ENCODE data around the gene CLEC4E.
"Not testable (repeated sequence)": the region's sequence is repeated elsewhere in the genome, so short reads cannot be mapped to it uniquely, and the experiment has no call there.

Gene CLEC4E, protein sequence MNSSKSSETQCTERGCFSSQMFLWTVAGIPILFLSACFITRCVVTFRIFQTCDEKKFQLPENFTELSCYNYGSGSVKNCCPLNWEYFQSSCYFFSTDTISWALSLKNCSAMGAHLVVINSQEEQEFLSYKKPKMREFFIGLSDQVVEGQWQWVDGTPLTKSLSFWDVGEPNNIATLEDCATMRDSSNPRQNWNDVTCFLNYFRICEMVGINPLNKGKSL

DNA sequence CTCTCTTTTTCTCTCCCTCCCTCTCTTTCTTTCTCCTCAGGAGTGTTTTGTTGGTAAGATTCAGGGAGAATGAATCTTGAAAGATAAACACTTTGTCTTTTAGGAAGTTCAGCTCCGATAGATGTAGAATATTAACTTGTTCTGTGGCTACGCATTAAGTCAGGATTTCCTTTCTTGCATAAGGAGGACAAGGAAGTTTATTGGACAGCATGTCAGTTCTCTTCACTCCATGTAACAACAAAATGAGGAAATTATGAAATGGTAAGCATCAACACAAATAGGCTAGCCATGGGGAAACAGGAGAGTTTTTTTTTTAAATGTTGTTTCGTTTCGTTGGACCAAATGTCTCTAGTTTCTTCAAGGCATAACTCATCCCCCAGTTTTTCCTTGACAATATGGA, at the start of gene CLEC4E:
TSS of gene CLEC4E (minus strand) at position 75 of the 400 bp plus-strand sequence. CDS start 108 bp downstream, outside the sequence.
- DNase-seq (ENCODE audit: low read depth in 2 of 2): not testable (repeated sequence)

DNA sequence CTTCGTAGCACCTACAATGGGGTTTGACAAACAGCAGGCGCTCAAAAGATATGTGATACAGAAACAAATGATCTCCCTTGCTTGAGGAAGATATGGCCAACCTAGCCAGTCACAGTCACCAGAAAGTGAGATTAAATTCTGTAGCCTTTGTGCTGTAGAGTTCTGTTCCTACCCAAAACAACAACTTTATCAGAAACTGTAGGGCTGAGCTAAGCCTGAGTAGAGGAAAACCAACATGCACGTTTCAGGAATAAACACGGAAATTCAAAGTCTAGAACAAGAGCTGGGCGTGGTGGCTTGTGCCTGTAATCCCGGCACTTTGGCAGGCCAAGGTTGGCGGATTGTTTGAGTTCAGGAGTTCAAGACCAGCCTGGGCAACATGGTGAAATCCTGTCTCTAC, 49.0 kb upstream of the CLEC4E start:
- DNase-seq (ENCODE audit: low read depth in 2 of 2): no peak

DNA sequence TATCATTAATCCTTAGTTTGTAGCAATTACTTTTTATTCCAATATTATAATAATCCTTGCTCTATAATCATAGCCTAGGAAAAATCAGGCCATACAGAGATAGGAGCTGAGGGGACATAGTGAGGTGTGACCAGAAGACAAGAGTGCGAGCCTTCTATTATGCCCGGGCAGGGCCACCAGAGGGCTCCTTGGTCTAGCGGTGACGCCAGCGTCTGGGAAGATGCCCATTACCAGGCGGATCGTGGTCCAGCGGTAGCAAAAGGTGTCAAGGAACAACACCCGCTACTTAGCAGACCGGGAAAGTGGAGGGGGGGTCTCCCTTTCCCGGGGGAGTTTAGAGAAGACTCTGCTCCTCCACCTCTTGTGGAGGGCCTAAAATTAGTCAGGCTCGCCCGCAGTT, 43.8 kb upstream of the CLEC4E start:
- not testable (repeated sequence) for DNase-seq (ENCODE audit: low read depth in 2 of 2)

DNA sequence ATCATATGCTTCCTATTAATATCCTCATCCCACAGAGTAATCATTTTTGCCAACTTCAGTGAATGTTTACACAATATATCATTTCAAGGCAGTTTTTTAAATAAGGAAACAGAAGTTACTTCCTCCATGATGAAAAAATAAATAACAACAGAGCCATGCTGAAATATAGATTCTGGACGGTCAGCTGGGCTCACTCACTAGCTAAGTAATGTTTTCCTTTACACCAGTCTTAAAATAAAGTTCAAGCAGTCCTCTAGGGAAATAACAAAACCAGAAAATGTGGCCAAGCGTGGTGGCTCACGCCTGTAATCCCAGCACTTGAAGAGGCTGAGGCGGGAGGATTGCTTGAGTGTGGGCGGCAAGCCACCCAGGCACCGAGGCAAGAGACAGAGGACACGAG, 43.3 kb upstream of the CLEC4E start:
- DNase-seq (ENCODE audit: low read depth in 2 of 2): no peak

DNA sequence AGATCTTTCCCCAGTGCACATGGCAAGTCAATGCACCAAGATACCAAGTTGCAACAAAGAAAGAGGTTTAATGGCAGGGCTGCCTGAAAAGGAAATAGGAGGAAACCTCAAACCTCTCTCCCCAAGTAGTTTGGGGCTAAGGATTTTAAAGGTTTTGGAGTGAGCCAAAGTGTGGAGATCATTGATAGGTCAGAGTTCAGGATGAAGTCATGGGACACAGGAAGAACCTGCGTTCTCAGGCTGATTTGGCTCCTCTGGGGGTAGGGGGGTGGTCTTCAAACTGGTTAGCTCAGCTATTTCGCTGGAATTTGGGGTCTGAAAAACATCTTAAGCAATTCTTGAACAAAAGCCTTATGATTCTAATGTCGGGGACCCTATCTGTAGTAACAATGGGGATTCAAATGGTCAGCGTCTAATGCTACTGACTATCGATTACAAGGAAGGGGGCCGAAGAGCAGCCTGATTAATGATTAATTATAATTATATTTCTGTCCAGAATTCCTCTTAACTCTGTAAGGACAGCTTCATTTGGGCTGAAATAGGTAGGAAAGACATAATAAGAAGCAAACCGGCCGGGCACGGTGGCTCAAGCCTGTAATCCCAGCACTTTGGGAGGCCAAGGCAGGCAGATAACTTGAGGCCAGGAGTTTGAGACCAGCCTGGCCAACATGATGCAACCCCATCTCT, 40.5 kb upstream of the CLEC4E start:
- no peak for DNase-seq (ENCODE audit: low read depth in 2 of 2)

DNA sequence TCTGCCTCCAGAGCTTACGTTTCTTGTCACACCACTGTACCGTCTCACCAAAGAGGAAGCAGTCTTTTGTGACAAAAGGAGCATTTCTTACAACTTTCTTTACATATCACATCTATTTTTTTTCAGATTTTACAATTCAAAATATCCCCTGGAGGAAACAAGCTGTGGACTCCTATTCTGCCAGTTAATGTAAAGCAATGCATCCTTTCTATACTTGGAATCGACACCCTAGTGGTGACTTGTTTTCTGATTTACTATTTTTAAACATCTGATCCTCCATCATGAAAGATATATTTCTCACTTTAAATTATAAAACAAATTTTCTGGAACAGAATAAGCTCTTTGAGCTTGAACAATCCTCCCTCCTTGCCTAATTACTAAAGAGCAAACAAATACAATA, 37.2 kb upstream of the CLEC4E start:
- DNase-seq (ENCODE audit: low read depth in 2 of 2): no peak

DNA sequence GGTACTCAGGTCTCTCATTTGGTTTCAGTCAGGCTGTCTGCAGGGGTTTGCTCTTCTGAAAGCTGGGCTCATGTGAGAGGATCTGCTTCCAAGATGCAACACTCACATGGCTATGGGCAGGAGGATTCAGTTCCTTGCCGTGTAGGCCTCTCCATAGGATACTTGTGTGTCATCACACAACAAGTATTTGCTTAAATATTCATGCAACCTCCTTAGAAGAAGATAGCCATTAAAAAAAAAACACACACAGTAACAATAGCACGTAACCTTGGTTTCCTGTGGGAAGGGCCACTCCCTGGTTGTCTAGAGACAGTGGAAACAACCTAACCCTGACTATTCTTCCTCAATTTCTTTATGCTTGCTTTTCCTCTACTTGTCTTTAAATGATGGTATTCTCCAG, 31.8 kb upstream of the CLEC4E start:
- no peak for DNase-seq (ENCODE audit: low read depth in 2 of 2)

DNA sequence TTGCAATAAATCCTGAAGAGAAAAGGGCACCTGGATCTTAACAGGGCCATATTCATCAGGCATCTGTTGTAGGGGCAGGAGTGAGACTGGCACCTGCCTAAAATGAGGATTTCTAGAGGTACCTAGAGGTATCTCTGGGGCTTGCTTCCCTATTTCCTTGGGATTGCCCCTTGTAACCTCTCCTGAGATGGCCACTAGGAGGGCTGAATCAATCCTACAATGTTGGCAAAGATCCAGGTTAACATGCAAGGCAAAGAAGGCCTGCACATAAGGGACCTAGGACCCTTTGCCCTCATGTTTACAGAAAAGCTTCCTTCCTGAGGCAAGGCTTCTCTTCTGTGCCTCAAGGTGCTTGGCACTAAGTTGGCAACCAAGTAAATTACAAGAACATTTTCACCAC, 25.8 kb upstream of the CLEC4E start:
- DNase-seq (ENCODE audit: low read depth in 2 of 2): no peak

DNA sequence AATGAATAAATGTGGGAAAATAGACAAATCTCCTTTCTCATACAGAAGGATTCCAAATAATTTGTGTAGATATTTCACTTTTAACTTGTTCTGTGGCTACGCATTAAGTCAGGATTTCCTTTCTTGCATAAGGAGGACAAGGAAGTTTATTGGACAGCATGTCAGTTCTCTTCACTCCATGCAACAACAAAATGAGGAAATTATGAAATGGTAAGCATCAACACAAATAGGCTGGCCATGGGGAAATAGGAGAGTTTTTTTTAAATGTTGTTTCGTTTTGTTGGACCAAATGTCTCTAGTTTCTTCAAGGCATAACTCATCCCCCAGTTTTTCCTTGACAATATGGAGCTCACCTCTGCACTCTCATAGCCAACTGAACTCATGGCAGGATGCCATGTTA, 25.3 kb upstream of the CLEC4E start:
- not testable (repeated sequence) for DNase-seq (ENCODE audit: low read depth in 2 of 2)

DNA sequence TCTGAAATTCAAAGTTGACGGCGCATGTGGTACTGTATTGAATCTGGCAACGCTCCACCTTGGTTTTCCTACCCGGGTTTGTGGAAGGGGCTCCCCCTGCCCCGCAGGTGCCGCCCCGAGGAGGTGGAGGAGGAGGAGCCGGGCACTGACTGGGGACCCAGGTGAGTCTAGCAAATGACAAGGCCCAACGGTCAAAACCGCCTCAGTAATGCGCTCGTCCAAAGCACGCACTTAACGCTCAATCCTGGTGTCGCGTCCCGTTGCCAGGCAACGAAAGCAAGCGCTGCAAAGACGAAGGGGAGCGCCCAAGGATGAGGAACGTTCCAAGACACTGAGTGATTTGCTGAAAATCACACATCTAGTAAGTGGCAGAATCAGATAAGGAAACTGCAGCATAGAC, 24.0 kb upstream of the CLEC4E start:
- no peak for DNase-seq (ENCODE audit: low read depth in 2 of 2)

DNA sequence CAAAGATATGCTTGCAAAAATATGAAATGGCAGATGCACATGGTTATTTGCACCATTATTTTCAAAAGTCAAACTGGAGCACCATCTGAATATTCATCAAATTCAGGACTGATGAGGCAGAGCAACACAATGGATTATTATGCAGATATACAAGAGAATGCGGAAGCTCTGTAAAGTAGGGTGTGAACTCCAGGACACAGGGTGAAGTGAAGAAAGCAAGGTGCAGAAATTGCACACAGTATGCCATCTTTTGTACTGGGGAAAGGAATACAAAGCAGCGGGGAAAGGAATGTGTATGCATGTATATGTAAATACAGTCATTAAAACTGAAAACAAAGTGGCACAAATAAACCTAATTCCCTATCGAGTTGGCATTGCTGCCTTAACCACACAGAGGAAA, 22.7 kb upstream of the CLEC4E start:
- no peak for DNase-seq (ENCODE audit: low read depth in 2 of 2)

DNA sequence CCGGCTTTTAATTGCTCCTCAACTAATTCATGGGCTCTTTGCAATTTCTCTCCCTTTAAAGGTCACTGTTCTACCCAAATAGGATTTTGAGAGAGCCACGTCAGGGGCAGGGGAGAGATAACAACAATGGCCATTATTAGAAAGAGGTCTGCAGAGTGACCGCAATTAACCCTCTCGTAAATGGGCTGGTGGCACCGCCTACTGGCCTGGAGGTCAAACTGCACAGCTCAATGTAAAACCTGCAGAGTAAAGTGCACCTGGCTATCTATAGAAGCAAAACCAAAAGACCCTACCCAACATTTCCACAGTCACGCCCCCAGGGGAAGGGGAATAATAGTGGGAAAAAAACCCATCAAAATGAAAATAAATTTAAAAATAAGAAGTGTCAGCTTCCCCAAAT, 21.6 kb upstream of the CLEC4E start:
- DNase-seq (ENCODE audit: low read depth in 2 of 2): no peak

DNA sequence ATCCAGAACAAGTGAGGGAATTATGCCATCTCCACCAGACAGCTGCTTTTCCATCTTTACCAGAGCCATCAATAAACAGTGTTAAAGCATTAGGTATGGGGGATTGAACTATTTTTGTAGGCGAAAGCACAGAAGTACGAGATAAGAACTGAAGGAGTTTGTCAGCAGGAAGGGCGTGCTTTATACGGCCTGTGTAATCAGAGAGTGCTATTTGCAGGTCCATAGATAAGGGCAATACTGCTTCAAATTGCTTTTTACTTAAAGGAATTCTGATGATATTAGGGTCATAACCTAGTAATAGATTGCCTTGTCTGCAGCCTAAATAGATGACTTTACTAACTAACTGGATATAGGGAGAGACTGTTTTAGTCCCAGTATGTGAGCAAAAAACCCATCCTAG, 20.3 kb upstream of the CLEC4E start:
- no peak for DNase-seq (ENCODE audit: low read depth in 2 of 2)

DNA sequence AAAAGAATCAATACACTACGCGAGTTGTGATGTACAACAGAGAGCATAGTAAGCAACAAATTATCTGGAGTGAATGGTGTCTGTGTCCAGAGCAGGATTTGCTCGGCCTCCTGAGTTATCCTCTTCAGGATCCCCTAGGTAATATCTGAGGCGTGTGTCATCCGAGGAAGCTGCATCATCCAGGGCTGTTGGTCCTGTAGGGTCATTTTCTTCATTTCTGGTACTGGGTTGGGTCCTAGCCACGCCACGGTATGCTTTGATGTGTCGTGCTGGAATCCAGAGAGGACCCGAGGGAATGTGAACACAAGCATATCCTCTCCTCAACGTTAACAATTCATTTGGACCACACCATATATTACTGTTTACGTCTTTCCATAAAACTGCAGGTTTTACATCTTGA, 19.0 kb upstream of the CLEC4E start:
- no peak for DNase-seq (ENCODE audit: low read depth in 2 of 2)

DNA sequence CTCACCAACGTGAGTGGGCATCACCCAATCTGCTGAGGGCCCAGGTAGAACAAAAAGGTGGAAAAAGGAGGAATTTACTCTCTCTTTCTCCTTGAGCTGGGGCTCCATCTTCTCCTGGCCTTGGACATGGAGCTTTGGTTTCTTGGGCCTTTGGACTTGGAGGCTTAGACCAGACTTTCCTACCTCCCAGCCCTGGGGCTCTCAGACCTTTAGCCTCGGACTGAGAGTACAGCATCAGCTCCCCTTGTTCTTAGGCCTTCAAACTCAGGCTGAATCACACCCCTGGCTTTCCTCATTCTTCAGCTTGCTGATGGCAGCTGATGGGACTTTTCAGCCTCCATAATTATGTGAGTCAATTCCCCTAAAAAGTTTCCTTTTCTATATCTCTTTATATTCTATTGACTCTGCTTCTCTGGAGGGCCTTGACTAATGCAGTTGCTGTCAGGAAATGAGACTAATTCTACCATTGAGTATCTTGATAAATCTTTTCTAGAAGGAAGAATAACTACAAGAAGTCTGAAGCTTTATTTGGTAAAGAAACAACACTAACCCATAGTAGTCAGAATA, 15.9 kb upstream of the CLEC4E start:
- no peak for DNase-seq (ENCODE audit: low read depth in 2 of 2)

DNA sequence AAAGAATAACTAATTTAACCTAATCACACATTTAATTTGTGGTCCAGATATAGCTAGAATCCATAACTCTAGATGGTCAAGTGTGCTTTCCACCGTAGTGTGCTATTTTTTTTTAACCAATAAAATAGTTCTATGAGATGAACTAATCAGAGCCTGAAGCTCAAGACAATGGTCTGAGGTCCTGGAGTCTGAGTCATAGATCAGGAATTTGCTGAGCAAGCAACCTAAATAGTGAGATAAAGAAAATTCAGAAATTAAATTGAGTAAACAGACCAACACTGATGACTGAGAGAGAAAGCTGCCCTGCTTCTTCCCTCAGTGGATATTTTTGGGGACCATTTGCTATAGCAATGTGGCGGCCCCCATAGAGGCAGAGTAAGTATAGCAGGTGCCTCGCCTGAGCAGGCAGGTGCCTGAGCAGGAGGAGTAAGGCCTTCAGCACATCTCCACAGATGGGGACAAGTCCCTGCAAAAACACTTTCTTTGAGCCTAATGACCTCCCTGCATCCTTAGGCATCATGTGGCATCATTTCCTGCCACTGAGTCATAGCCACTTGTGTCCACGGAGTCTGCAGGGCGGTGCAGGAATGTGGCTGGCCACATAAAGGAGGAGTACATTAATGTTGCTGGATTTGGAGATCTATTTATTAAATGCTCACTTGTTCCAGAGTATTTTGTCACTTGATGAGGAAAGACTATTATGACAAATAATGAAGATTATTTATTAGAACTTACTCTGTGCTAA, 13.9 kb upstream of the CLEC4E start:
- DNase-seq (ENCODE audit: low read depth in 2 of 2): no peak

DNA sequence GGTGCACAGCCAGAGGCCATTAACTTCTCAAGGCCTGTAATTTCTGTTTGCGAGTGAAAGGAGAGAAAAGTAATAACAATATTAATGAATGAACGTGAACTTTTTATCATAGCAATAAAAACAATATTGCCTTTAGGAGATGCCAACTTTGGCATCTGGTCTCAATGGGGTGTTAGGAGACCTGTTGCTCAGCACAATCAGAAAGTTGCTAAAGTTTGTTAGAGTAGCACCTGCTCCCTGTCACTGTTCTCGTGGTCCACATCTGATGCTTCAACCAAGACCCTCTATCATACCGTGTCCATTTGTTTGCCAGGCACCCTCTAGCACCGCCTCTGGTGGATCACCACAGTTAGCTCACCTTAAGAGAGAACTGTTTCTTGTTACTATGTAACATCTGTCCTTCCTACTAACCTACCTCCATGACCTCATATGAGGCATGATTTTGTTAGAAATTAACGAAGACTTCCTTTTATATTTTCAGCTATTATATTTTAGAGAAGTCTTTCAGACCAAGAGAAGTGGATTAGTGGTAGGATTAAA, 12.5 kb upstream of the CLEC4E start:
- no peak for DNase-seq (ENCODE audit: low read depth in 2 of 2)

DNA sequence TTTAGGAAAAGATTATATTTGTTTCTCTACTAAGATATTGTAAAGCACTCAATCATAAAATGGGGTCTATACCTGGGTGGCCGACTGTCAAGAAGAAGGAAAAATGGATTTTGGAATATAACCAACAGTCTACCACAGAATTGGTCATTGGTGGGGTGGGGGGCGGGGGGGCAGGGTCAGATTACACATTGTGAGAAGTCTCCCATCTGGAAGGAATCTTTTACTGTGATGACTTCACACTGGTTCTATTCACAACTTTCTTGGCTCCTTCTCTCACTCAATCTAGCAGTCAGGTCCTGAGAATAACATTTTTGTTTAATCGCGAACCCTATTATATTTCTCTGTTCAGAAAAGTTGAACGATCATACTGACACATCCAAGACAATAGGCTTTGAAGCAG, 8.7 kb upstream of the CLEC4E start:
- DNase-seq (ENCODE audit: low read depth in 2 of 2): no peak

DNA sequence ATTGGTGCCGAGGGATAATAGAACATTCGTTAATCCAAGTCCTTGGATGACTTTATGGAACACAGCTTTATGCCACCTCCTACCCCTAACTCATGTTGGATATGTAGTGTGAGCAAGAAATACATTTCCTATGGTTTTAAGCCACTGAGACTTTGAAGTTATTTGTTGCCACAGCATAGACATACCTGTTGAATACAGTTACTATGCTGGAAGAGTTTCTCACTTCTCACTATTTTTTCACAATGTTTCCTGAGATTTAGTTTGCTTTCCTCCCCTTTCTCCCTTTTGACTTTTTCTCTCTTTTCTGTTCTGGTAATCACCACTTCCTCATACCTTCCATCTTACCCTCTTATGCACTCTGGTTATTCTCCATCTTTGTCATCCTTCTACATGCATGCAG, 7.5 kb upstream of the CLEC4E start:
- no peak for DNase-seq (ENCODE audit: low read depth in 2 of 2)

DNA sequence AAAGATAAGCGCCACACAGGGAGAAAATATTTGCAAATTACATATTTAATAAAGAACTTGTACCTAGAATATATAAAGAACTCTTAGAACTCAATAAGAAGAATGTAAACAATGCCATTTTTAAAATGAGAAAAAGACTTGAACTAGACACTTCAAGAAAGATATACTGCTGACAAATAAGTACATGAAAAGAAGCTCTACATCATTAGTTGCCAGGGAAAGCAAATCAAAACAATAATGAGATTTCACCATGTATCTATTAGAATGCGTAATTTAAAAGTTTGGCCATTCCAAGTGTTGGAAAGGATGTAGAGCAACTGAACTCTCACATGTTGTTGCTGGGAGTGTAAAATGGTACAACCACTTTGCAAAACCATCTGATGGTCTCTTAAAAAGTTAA, 6.9 kb upstream of the CLEC4E start:
- DNase-seq (ENCODE audit: low read depth in 2 of 2): no peak

DNA sequence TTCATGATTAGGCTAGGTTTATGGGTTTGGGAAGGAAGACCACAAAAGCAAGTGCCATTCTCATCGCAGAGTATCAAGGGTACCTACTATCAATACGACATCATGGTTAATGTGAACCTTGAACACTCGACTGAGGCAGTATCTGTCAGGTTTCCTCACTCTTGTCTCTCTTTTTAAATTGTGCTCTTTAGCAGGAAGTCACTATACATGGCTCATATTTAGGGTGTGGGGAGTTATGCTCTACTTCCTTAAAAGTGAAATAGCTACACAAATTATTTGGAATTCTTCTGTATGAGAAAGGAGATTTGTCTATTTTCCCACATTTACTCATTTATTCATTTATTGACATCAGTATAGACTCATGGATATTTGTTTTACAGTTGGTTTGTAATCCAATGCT, 5.9 kb upstream of the CLEC4E start:
- no peak for DNase-seq (ENCODE audit: low read depth in 2 of 2)

DNA sequence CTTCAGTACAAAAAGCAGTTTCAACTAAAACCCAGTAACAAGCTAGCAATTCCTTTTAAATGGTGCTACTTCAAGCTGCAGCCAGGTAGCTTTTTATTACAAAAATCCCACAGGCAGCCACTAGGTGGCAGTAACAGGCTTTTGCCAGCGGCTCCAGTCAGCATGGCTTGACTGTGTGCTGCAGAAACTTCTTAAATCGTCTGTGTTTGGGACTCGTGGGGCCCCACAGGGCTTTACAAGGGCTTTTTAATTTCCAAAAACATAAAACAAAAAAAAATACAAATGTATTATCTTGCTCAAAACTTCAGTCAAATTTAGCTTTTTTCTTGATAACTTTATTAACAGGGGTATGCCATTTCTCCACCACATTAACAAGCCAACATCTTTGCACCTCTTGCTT, 3.6 kb upstream of the CLEC4E start:
- peak; percentile 44 to 56 for DNase-seq (ENCODE audit: low read depth in 2 of 2)

DNA sequence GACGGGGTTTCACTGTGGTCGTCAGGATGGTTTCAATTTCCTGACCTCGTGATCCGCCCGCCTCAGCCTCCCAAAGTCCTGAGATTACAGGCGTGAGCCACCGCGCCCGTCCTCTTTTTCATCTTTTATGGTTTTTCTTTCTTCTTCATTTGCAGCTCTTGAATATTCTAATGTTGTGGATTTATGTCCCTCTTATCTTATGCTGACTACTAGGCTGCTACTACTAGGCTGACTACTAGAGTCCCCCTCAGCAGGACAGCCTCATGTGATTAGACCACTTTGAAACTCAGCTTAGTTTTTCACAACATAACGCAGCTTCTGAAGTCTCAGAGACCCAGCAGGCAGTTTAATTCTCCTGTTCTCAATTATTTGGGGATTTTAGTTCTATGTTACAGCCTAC, 857 bp upstream of the CLEC4E start:
- DNase-seq (ENCODE audit: low read depth in 2 of 2): no peak

Measured in stimulated activated CD8-positive, alpha-beta memory T cell treated with anti-CD3 and anti-CD28 coated beads, Interleukin-7, amount 100 ng/mL, for 4 hours (primary cell).